Peyer's patch (tissue), 4 donors: ENCODE data around the gene ITPR1. TPM values are rescaled to one million over a fixed set of nuclear protein-coding genes. Genes with fewer than 3 reads are reported as not detected.

ENCODE experiments used
- DNase-seq, 3 donors: peaks; one replicate each; pipeline ENCODE4 v3.0.0-alpha.2; 2017 to 2019
- H3K27ac ChIP-seq, 4 donors: fragments of 200-600 bp; sonication (generic); one replicate each; pipeline ENCODE4 v1.5.1; 2016 to 2019
- H3K27me3 ChIP-seq, 2 donors: fragments of 200-600 bp; sonication (generic); one replicate each; pipeline ENCODE4 v1.5.1; 2019
- H3K36me3 ChIP-seq, 3 donors: fragments of 200-600 bp; sonication (generic); one replicate each; pipeline ENCODE4 v1.5.1; 2016 to 2019
- H3K4me1 ChIP-seq, 4 donors: fragments of 200-600 bp; sonication (generic); one replicate each; pipeline ENCODE4 v1.5.1; 2016 to 2019
- H3K4me3 ChIP-seq, 4 donors: fragments of 200-600 bp; sonication (generic); 1 replicate in 3 of 4; 2 replicates in 1 of 4; pipeline ENCODE4 v1.5.1; 2016 to 2019; ENCODE audit warnings: mild to moderate bottlenecking in 1 of 4
- H3K9me3 ChIP-seq, 4 donors: fragments of 200-600 bp; sonication (generic); one replicate each; pipeline ENCODE4 v1.5.1; 2016 to 2019; ENCODE audit warnings: mild to moderate bottlenecking in 1 of 4
- POLR2A ChIP-seq, 2 donors: fragments of 450-650 bp; IDR thresholded peaks; one replicate each; pipeline ENCODE4 v1.5.1; 2017; ENCODE audit warnings: antibody characterized with exemption in 2 of 2, mild to moderate bottlenecking in 2 of 2, moderate library complexity in 2 of 2
- total RNA-seq, 4 donors: library from RNA; depleted of rRNA; stranded (reverse); fragments of >200 nt; gene quantifications; one replicate each; pipeline ENCODE4 v1.1.0, GENCODE V29; 2016
- TF ChIP-seq, protein P1 (sequence below), 6 experiments: fragments of 450-650 bp in 4 of 6; fragments of 200-600 bp in 2 of 6; sonication (generic) in 1 of 6; IDR thresholded peaks; one replicate each; pipeline ENCODE4 v1.5.1; 2017 to 2019; ENCODE audit warnings: antibody characterized with exemption in 6 of 6, mild to moderate bottlenecking in 3 of 6, moderate library complexity in 1 of 6

Gene ITPR1
- total RNA-seq, 4 donors from 2014 or later: 13.3 to 142 (median 22.7) TPM

DNA sequence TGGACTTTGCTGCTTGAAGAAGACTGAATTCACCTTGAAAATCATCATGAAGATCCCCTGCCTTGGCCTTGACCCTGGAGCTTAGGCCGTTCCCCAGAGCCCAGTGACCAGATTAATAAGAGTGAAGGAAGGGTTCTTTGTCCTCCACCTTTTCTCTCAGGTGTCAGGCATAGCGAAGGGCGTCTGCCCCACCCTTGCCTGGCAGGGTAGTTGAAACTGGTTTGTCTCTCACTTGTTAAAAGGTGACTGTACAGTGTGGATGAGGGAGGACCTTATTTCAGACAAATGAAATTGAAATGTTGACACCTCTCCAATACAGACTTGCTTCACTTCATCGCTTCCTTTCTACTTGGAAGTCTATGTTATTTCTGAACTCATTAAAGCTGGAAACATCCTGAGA lies 262.4 kb downstream of the ITPR1 start:
- TF ChIP-seq, protein P1, sequence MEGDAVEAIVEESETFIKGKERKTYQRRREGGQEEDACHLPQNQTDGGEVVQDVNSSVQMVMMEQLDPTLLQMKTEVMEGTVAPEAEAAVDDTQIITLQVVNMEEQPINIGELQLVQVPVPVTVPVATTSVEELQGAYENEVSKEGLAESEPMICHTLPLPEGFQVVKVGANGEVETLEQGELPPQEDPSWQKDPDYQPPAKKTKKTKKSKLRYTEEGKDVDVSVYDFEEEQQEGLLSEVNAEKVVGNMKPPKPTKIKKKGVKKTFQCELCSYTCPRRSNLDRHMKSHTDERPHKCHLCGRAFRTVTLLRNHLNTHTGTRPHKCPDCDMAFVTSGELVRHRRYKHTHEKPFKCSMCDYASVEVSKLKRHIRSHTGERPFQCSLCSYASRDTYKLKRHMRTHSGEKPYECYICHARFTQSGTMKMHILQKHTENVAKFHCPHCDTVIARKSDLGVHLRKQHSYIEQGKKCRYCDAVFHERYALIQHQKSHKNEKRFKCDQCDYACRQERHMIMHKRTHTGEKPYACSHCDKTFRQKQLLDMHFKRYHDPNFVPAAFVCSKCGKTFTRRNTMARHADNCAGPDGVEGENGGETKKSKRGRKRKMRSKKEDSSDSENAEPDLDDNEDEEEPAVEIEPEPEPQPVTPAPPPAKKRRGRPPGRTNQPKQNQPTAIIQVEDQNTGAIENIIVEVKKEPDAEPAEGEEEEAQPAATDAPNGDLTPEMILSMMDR (IDR thresholded peaks at IDR 0.05): no peak
- no peak for TF ChIP-seq POLR2A (IDR thresholded peaks at IDR 0.05)
- no peaks in the 10 kb centered on the region for H3K9me3 ChIP-seq
- no peaks in the 10 kb centered on the region for H3K36me3 ChIP-seq
- H3K4me1 ChIP-seq: peaks cover 0 to 58% (median 7%) of the 10 kb centered on the region in 4 donors
- H3K27ac ChIP-seq: peak overlapping the region in 1 of 4 donors; percentile 18
- H3K27me3 ChIP-seq: no peaks in the 10 kb centered on the region
- H3K4me3 ChIP-seq: no peak overlapping the region
- DNase-seq: no peak

DNA sequence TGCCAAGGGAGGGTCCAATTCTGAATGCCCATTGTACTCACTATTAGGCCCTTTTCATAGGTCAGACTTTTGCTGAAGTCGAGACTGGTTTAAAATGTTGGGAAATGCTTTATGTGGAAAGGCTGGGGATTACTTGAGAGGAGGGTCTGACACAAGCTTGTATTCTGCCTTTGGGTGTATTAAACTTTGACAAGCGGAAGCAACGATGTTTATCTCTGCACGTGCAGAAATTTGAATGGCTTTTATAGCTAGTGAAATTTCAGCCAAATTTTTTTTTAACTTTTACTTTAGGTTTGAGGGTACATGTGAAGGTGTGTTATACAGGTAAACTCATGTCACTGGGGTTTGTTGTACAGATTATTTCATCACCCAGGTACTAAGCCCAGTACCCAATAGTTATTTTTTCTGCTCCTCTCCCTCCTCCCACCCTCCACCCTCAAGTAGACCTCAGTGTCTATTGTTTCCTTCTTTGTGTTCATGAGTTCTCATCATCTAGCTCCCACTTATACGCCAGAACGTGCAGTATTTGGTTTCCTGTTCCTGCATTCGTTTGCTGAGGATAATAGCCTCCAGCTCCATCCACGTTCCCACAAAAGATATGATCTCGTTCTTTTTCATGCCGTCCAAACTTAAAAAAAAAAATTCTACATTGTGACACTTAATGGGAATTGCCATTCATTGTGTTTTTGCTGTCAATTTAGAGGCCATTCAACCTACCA lies 263.1 kb downstream of the ITPR1 start:
- DNase-seq: no peak

DNA sequence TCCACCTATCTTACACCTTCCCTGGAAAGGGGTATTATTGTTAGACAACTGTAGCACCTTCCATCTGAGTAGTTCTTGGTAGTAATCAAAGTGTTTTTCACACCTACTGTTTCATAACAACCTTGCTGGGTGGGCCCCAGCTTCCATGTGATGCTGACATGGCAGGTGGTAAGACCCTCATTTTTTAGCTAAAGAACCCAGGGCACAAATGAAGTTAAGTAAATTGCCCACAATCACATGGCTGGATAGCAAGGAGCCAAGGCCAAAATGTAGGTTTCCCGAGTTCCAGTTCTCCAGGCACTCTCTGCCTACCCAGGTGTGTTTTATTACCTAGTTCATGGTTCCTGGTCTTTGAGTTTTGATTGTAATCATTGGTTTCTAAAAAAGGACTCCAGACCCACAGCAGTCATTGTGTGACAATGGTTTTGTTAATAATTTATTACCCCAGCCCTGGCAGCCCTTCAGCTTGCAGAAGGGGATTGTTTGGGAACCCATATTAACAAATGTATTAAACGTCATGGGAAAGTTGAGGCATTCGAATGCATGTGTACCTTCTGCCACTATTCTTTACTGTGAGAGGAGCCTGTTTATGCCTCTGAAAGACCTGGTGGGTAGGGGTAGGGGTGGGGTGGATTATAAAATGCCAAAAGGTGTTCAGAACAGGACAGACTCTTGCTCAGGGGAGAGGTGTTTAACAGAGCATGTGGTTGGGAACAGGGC lies 263.9 kb downstream of the ITPR1 start:
- Histone ChIP-seq H3K36me3 (no peaks in the 10 kb centered on the region), H3K27me3 (no peaks in the 10 kb centered on the region), H3K4me1 (peaks cover 0 to 43% (median 2%) of the 10 kb centered on the region in 4 donors), H3K4me3 (no peak overlapping the region), H3K9me3 (no peaks in the 10 kb centered on the region), H3K27ac (peak overlapping the region in 2 of 4 donors; percentile 20 to 73)
- DNase-seq: no peak
- TF ChIP-seq POLR2A (IDR thresholded peaks at IDR 0.05): no peak
- TF ChIP-seq, protein P1 (IDR thresholded peaks at IDR 0.05): no peak

More for the DNA sequence above, 263.1 kb downstream of the ITPR1 start:
- Histone ChIP-seq H3K4me1 (peaks cover 0 to 51% (median 4%) of the 10 kb centered on the region in 4 donors), H3K27me3 (no peaks in the 10 kb centered on the region), H3K4me3 (no peak overlapping the region), H3K36me3 (no peaks in the 10 kb centered on the region), H3K9me3 (no peaks in the 10 kb centered on the region), H3K27ac (peak overlapping the region in 2 of 4 donors; percentile 20 to 73)
- TF ChIP-seq, protein P1 (IDR thresholded peaks at IDR 0.05): no peak
- no peak for TF ChIP-seq POLR2A (IDR thresholded peaks at IDR 0.05)

DNA sequence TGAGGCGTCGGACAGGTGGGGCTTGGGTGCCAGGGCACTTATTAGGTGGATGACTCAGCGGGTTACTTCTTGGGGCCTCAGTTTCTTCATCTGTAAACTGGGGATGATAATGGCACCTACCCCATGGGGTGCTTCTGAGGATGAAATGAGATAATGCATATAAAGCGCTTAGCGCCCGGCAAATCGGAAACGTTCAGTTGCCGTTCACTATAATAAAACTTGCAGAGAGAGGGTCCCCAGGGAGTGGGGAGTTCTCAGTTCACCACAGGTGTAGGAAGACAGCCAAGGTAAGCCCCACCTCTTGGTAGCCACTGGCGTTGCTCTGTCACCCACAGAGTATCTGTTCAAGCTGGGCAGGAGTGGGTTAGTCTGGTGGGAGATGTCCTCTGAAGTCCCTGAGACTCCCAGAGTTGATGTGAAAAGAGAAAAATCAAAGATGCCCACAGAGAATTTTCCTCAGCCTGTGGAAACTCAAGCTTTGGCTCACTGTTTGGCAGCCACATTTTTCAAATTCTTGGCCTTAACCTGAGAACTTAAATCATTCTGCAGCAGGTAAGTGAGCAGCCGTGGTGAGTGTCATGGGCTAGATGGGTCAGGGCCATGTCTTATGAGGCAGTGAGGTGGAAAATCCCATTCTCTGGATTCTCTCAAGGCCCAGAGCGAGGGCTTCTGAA lies 264.6 kb downstream of the ITPR1 start:
- Histone ChIP-seq H3K4me1 (peaks cover 0 to 36% (median 2%) of the 10 kb centered on the region in 4 donors), H3K27me3 (no peaks in the 10 kb centered on the region), H3K36me3 (no peaks in the 10 kb centered on the region), H3K27ac (peak overlapping the region in 2 of 4 donors; percentile 42 to 73), H3K9me3 (no peaks in the 10 kb centered on the region), H3K4me3 (no peak overlapping the region)
- TF ChIP-seq, protein P1 (IDR thresholded peaks at IDR 0.05): no peak
- TF ChIP-seq POLR2A (IDR thresholded peaks at IDR 0.05): no peak
- no peak for DNase-seq

DNA sequence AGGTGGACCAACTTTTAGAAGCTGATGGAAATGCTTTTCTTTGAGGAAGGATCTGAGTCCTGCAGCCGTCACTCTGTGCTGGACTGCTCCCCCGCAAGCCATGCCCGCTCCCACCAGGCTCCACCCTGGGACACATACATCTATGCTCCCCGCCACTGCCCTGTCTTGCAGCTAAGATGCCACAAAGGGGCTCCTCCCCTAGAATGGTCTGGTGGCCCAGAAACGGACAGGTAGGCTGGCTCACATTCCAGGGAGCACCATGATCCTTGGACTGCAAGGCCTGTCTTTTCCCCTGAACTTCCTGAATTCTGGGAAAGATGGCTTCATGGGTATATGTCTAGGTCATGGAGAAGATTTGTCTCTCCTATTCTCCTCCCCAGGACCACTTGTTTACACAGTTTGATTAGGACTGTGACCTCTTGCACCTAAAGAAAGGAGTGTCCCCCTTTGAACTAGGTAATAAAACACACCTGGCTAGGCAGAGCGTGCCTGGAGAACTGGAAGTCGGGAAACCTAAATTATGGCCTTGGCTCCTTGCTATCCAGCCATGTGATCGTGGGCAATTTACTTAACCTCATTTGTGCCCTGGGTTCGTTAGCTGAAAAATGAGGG lies 265.2 kb downstream of the ITPR1 start:
- H3K9me3 ChIP-seq: no peaks in the 10 kb centered on the region
- no peak for DNase-seq
- peak overlapping the region in 2 of 4 donors; percentile 42 to 73 for H3K27ac ChIP-seq
- no peak overlapping the region for H3K4me3 ChIP-seq
- TF ChIP-seq POLR2A (IDR thresholded peaks at IDR 0.05): no peak
- TF ChIP-seq, protein P1 (IDR thresholded peaks at IDR 0.05): no peak
- H3K27me3 ChIP-seq: no peaks in the 10 kb centered on the region
- H3K36me3 ChIP-seq: no peaks in the 10 kb centered on the region
- peaks cover 0 to 34% (median 2%) of the 10 kb centered on the region in 4 donors for H3K4me1 ChIP-seq
